ENCODE data around the gene ACOXL.

The ACOXL gene

DNA sequence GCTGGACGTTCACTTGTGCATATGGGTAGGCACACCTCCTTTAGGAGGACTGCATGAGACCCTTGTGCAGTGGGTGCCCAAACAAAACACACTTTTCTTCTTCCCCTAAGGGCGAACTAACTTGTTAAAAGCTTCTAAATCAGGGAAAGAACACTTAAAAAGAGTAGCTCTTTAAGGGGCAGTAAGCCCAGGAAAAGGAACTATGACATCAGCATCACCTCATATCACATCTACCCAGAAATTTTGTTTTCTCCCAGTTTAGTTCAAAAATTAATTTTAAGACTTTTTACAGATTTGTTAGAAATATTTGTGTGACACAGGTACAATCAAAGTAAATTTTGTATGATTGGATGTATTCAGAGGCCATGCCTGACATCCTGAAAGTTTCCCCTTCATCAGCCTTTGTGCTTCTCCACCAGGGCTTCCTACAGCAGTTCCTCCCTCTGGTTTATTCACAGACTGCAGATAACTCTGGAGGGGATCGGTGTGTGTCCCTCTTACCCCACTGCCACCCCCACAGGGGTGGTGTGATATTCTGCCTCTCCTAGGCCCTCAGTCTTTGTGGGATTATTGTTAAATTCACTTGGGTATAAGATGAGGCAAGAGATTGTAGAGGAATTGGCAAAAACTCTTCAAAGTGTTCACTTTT is 416.0 kb downstream of the ACOXL start:
- no peak for DNase-seq

DNA sequence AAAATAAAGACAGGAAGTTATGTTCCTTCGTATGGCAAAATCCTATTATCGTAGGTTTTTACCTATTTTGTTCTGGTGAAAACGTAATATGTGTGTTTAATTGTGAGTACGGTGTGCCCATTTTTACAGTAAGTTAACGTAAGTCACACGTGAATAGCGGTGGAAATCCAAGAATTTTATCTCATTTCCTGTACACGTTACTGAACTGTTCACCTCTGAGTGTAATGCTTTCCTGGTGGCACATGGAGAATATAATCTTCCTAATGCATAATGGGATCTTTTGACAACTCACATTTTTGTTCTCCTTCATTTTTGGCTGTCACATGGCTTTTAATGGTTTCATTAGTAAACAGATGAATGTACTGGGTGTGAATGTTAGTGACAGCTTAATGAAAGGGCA is 416.6 kb downstream of the ACOXL start:
- DNase-seq: no peak

DNA sequence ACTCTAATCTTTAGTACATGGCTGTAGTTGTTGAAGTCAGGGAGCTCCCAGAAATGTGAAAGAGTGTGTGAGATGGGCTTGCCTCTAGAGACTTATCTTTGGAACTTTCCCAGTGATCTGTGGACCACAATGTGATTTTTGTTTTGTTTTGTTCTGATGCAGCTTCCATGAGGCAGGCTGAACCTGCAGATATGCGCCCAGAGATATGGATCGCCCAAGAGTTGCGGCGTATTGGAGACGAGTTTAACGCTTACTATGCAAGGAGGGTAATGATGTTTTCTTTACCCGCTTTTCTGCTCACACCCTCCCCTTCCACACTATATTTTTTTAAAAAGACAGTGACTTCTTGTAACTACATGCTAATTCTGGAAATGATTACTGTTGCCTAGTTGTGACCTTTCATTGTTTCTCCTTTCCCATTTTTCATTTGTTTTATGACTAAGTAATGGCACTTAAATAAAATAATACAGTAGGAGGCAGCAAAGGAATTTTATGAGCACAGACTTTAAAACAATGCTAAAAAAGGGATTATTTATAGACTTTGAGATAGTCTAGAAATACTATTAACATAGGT is 417.6 kb downstream of the ACOXL start:
- DNase-seq: no peak

DNA sequence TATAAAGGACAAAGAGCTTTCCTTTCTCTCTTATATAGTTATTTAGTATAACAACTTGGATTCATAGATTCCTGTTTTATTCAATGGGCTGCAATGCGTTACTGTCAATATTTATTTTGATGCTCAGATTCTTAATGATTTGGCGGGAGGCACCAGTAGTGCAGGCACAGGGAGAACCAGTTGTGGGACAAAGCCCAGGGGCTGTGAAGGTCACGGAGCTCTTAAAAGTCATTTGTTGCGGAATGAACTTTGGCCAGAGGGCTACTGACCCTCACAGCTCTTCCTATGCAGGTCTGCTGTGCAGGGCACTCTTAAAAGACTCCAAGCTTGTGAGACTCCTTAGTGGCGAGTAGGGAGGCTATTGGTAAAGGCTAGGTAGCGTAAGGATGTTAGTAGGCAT is 422.4 kb downstream of the ACOXL start:
- DNase-seq: no peak

DNA sequence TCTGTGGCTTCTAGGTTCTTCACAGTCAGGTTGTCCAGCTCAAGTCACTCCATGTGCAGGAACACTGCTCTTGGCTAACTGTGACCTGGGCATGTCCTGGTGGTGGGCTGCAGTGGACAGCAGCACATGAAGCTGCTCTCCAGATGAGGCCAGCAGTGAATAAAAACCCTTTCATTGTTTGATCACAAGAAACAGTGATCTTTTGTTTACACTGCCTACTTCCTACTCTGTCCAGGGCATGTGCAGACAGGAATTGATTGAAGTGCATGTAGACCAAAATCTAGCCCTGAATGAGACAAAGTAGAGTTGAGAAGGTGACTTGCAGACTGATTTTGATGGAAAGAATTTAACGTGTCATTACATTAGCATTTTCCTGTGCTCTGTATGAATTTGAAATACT is 423.2 kb downstream of the ACOXL start:
- no peak for DNase-seq

DNA sequence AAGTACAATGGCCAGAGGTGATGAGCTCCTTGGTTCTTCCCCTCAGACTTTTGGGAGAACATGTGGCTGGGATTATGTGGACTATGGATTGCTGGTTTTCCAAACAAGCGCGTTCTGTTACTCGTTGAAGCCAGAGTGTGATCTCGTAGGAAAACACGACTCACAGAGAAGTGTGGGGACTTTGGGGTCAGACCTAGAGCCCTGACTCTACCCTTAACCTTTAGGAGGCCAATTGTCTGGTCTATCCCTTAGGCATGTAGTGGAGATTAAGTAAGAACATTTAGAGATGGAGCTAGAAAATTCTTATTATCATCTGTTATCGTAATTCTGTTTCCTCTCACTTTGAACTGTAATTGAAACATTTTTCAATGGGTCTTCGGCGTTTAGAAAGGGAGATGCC is 424.2 kb downstream of the ACOXL start:
- no peak for DNase-seq

DNA sequence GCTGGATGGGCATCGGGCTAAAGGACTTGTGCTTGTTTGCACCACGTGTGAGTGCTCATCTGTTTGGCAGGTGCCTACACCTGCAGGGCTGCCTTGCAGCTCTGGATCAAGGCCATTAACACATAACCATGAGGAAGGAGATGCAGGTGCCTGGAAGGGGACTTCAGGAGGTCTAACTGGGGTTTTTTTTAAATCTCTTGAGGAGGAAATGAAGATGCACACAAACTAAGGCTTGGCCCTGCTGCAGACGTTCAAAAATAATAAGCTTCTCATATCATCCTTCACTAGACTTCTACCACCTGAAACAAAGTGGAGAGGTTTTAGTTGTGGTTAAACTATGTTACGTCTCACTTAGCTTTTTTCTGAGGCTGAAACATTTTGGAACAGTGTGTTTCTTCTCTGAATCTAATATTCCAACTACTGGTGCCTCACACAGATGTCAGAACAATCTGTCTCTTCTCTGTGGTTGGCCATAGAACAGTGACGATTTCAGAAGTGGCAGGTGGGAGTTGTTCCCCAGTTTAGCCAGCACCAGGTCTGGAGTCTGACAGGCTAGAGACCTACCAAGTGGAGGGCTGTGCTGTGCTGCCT is 424.8 kb downstream of the ACOXL start:
- DNase-seq: no peak

DNA sequence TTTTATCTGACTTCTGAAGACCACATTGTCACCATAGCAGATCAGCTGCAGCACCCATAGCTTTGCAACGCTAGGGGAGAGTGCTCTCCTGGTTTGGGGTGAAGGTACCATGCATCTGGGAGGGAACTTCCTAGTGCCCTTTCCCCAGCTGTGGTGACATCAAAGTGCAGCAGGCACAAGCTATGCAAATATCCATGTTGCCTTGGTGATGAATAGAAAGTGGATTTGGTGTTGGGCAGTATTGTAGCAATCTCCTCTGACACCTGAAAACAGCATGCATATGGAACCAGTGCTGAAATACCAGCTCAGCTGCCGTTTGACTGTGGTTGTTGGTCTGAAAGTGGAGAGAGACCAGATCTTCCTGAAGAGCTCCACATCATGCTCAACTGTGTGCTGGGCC is 425.4 kb downstream of the ACOXL start:
- no peak for DNase-seq

DNA sequence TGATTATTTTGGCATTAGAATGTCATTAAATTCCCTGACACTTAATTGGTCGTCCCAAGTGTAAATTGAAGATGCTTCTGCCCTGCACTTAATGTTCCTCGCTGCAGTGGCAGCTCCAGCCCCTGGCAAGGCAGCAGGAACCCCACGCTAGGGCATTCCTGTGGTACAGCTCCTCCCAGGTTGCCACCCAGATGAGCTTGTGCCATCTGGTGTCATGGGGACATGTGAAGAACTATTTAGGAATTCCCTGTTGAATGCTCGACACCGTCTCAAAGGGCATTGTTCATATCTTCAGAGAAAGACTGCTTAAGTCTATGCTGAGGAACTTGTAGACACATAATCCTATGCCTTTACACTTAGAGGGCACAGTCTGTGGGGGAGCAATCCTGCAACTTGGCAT is 427.3 kb downstream of the ACOXL start:
- DNase-seq: no peak

DNA sequence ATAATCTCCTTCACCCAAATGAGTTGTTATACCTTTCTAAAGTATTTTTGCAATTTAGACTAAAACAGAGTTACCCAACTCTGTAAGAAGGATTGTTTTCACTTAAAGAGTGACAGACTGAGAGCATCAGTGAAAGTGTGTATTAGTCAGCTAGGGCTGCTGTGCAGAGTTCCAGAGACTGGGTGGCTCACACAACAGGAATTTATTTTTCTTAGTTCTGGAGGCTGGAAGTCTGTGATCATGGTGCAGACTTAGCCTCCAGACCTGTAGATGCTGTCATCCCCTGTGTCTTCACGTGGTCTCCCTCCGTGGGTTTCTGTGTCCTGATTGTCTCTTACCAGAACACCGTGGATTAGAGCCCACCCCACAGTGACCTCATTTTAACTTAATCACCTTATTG is 428.4 kb downstream of the ACOXL start:
- no peak for DNase-seq

DNA sequence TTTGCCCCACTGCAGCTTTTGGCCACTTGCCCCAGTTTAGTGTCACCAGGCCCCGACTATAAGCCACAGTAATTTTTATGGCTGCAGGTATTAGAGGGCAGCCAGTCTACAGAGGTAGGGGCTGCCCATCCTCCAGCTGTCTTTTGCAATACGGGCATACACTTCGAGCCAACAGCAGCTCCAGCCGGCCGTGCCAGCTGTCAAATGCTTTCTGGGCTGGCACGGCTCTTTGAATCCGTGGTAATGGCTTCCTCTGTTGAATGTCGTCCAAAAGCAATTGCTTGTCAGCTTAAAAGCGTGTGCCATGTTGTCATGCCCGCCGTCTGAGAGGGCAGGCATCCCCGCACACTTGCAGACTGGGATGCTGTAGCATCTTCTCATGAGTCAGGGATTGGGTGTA is 429.6 kb downstream of the ACOXL start:
- DNase-seq: no peak

DNA sequence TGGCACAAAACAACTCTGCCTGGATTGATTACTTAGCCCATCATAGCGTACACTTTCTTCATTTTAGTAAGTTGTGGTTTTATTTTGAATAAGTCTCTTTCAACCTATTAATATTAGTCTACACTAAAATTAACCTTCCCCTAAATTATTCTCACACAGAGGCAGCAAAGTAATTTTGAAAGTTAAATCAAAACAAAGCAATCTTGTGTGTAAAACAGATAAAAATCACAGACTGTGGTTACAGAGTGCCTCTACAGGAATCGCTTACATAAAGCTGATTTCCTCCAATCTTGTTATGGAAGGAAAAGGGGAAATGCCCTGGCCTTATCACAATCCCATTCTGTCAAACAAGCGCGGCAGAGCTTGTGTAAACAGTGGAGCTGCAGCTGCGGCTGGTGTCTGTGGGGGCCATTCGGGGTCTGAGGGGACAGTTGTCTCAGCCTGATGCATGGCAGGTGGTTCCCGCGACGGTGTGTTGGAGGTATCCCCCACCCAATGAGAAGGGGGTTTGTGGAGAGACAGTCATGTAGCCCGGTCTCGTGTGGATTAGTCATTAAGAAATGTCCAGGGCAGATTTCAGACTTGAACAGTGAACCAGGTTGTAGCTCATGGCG is 430.5 kb downstream of the ACOXL start:
- DNase-seq: no peak

DNA sequence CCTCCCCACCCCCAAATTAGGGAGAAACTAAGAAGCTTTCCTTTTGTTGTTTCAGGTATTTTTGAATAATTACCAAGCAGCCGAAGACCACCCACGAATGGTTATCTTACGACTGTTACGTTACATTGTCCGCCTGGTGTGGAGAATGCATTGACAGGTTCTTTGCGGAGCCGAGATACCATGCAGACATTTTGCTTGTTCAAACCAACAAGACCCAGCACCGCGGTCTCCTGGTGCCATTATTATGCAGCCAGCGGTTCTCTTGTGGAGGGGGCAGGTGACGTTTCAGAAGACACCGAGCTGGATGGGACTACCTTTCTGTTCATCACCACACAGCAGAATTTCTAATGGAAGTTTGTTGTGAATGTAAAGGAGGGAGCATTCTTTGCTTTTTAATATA is 431.7 kb downstream of the ACOXL start:
- DNase-seq: no peak

DNA sequence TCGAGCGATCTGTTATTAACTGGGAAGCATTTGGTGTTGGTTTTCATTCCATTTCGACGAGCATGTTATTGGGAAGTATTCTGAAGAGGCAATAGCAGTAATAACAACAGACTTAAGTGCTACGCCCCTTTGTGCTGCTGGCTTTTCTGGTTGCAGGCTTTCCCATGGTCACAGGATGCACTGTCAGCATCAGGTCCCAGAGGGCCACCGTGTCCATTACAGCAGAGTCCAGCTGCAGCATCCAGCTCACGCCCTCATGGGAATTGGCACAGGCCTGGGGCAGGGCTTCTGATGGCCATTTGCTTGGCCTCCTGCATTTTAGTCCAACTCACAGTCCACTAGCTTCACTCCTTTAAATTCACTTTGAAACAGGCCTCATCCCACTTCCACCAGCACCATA is 432.7 kb downstream of the ACOXL start:
- DNase-seq: no peak

DNA sequence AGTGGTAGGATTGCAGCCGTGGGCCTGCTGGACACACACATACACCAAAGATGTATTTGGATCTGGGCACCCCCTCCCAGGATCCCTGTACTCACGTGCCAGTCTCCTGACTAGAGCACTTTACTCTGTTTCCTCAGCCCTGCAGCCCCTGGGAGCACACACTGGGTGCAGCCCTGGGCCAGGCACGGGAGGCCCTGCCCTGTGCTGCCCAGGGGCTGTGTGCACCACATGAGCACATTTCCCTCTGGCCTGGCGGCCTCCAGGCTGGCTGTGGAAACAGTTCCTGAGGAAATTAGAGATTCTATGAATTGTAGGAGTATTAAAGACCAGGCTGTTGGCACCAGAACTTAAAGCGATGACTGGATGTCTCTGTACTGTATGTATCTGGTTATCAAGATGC is 433.7 kb downstream of the ACOXL start:
- DNase-seq: no peak

DNA sequence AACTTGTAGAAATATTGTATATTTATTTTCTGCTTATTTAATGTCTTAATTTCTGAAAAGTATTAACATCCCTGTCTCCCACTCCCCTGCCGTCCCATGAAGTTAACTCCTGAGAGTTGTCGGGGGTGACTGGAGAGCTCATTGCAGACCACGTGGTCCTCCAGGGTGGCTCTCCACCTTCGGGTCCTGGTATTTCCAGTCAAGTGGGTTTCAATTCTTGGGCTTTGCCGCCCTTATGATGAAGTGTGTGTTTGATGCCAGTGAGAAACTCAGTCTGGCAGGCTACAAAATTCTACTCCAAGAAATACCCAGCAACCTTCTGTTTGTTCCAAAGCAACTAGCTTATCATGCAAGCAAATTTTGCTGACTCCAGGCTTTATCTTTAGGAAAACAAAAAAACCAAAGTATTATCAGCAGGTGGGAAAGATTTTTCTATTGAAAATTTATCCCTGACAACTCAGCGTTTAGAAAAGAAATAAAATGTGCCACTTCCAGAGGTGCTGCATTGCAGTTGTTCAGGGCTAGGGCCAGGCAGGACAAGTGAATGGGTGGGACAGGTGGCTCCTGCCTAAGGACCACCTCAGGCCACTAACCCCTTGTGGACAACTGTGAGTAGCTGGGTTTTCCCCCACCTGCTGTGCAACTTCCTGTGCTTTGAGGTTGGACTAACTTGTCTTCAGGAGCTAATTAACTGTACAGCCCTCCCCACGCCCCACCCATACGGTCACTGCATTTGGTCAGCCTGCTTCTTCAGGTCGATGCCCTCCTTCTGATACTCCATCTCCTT is 434.9 kb downstream of the ACOXL start:
- no peak for DNase-seq

DNA sequence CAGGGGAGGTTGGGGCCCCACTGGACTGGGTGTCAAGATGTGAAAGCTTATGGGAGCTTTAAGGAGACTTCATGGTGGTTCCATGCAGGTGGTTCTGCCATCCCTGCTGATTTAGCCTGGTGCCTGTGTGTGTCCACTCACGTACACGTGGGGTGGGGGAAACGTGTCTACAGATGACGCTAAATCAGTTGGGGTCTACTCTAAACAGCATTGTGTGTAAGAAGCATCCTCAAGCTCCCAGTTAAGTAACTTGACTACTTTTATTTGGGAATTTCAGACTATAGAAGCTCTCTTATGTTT is 435.4 kb downstream of the ACOXL start:
- DNase-seq: no peak
